HepG2 (cell line): Measurements from ENCODE around the gene PTGIS. TPM values are rescaled to one million over a fixed set of nuclear protein-coding genes. Genes with fewer than 3 reads are reported as not detected.

Experiments used
- CREM ChIP-seq, 2 experiments: sonication (generic) in 1 of 2; formaldehyde crosslinking in 1 of 2; IDR thresholded peaks; 2 replicates each; pipeline versions ENCODE4 v1.4.0 to v1.6.1; 2016 to 2020; ENCODE audit warnings: antibody characterized with exemption in 1 of 2, mild to moderate bottlenecking in 1 of 2, missing genetic modification reagents in 1 of 2
- EZH2 ChIP-seq: conservative IDR thresholded peaks from 2 replicates; pipeline ENCODE4 v1.6.1; 2012; ENCODE audit warnings: mild to moderate bottlenecking, low read depth, low read length, moderate library complexity
- FOXJ3 ChIP-seq: sonication (generic); formaldehyde crosslinking; IDR thresholded peaks from 2 replicates; pipeline ENCODE4 v1.4.0; 2020; ENCODE audit warnings: missing genetic modification reagents, mild to moderate bottlenecking, borderline replicate concordance
- HNRNPL ChIP-seq: fragments of 200-400 bp; formaldehyde crosslinking; IDR thresholded peaks from 2 replicates; pipeline ENCODE4 v1.6.1; 2017; ENCODE audit warnings: mild to moderate bottlenecking, low read depth, low read length
- HOXA5 ChIP-seq: sonication (generic); formaldehyde crosslinking; IDR thresholded peaks from 2 replicates; pipeline ENCODE4 v1.4.0; 2020; ENCODE audit warnings: missing genetic modification reagents
- KLF6 ChIP-seq: IDR thresholded peaks from 2 replicates; pipeline ENCODE4 v1.8.0; 2016; ENCODE audit warnings: missing biosample characterization, missing genetic modification reagents
- MAFG ChIP-seq: sonication (generic); formaldehyde crosslinking; IDR thresholded peaks from 2 replicates; pipeline ENCODE4 v1.5.1; 2020; ENCODE audit warnings: mild to moderate bottlenecking, missing genetic modification reagents
- MXI1 ChIP-seq: IDR thresholded peaks from 3 replicates; pipeline ENCODE4 v1.6.1; 2012; ENCODE audit warnings: low read depth, low read length, inconsistent platforms, borderline replicate concordance
- RAD51 ChIP-seq: fragments of 450-650 bp; IDR thresholded peaks from 2 replicates; pipeline ENCODE4 v1.6.1; 2016; ENCODE audit warnings: borderline replicate concordance
- RBFOX2 ChIP-seq: fragments of 200-400 bp; formaldehyde crosslinking; IDR thresholded peaks from 2 replicates; pipeline ENCODE4 v1.6.1; 2017; ENCODE audit warnings: low read depth, mild to moderate bottlenecking, low read length
- RBM39 ChIP-seq: fragments of 200-400 bp; formaldehyde crosslinking; IDR thresholded peaks from one replicate; pipeline ENCODE4 v1.6.1; 2018; ENCODE audit warnings: antibody characterized with exemption, mild to moderate bottlenecking, low read depth, low read length; ENCODE audit not compliant: poor library complexity, severe bottlenecking
- SIN3A ChIP-seq: IDR thresholded peaks from 2 replicates; pipeline ENCODE4 v1.6.1; 2011; ENCODE audit warnings: low read depth, mild to moderate bottlenecking, control low read depth, low read length, borderline replicate concordance
- SMAD1 ChIP-seq: sonication (generic); formaldehyde crosslinking; IDR thresholded peaks from 2 replicates; pipeline ENCODE4 v1.4.0; 2020; ENCODE audit warnings: missing genetic modification reagents, low read depth, mild to moderate bottlenecking, borderline replicate concordance
- SOX13 ChIP-seq, 3 experiments: fragments of 450-650 bp in 1 of 3; sonication (generic) in 1 of 3; formaldehyde crosslinking in 1 of 3; IDR thresholded peaks in 2 of 3; conservative IDR thresholded peaks in 1 of 3; 2 replicates each; pipeline versions ENCODE4 v1.5.0 to v1.6.1; 2016 to 2020; ENCODE audit warnings: antibody characterized with exemption in 1 of 3, mild to moderate bottlenecking in 1 of 3, missing compliant biosample characterization in 1 of 3, missing genetic modification reagents in 1 of 3, moderate library complexity in 1 of 3
- XBP1 ChIP-seq: sonication (generic); formaldehyde crosslinking; IDR thresholded peaks from 2 replicates; pipeline ENCODE4 v1.5.0; 2020; ENCODE audit warnings: missing genetic modification reagents
- ZBTB21 ChIP-seq: sonication (generic); formaldehyde crosslinking; IDR thresholded peaks from 2 replicates; pipeline ENCODE4 v1.4.0; 2020; ENCODE audit warnings: missing genetic modification reagents
- ZFP62 ChIP-seq: sonication (generic); formaldehyde crosslinking; IDR thresholded peaks from 2 replicates; pipeline ENCODE4 v1.4.0; 2020; ENCODE audit warnings: missing genetic modification reagents
- ZNF160 ChIP-seq: sonication (generic); formaldehyde crosslinking; IDR thresholded peaks from 2 replicates; pipeline ENCODE4 v1.8.0; 2022; ENCODE audit warnings: mild to moderate bottlenecking, inconsistent platforms, missing genetic modification reagents
- ZNF234 ChIP-seq: sonication (generic); formaldehyde crosslinking; conservative IDR thresholded peaks from 2 replicates; pipeline ENCODE4 v1.5.1; 2020; ENCODE audit warnings: mild to moderate bottlenecking, missing genetic modification reagents
- ZNF263 ChIP-seq: sonication (generic); formaldehyde crosslinking; IDR thresholded peaks from 2 replicates; pipeline ENCODE4 v1.4.0; 2020; ENCODE audit warnings: missing genetic modification reagents
- ZNF292 ChIP-seq: sonication (generic); formaldehyde crosslinking; IDR thresholded peaks from 2 replicates; pipeline ENCODE4 v1.8.1; 2022; ENCODE audit warnings: mild to moderate bottlenecking, low read depth, missing genetic modification reagents, borderline replicate concordance
- ZNF572 ChIP-seq: sonication (generic); formaldehyde crosslinking; IDR thresholded peaks from 2 replicates; pipeline ENCODE4 v1.5.1; 2020; ENCODE audit warnings: mild to moderate bottlenecking, missing genetic modification reagents
- ZNF646 ChIP-seq: sonication (generic); formaldehyde crosslinking; IDR thresholded peaks from 2 replicates; pipeline ENCODE4 v1.9.0; 2021; ENCODE audit warnings: mild to moderate bottlenecking, missing genetic modification reagents
- ZNF879 ChIP-seq: sonication (generic); formaldehyde crosslinking; IDR thresholded peaks from 2 replicates; pipeline ENCODE4 v1.8.1; 2023; ENCODE audit warnings: missing genetic modification reagents
- polyA plus RNA-seq, 8 experiments: library from polyadenylated mRNA; depleted of rRNA in 3 of 8; stranded (reverse) in 7 of 8; unstranded in 1 of 8; fragments of >200 nt; fragmentation: Illumina TruSeq in 4 of 8; extraction: Trizol in 4 of 8; gene quantifications; 2 replicates each; pipeline versions ENCODE4 v1.2.1 to v1.2.3, GENCODE V29; 2011 to 2016; ENCODE audit warnings: low read depth in 4 of 8, missing spikeins in 1 of 8, mixed read lengths in 1 of 8; ENCODE audit not compliant: insufficient read depth in 1 of 8
- total RNA-seq, 5 experiments: library from RNA; depleted of rRNA; stranded (reverse); fragments of >200 nt; fragmentation: Illumina TruSeq; extraction: Trizol; gene quantifications; 2 replicates each; pipeline ENCODE4 v1.2.3, GENCODE V29; 2016; ENCODE audit warnings: low read depth in 1 of 5

Gene PTGIS
- total and polyA plus RNA-seq, 2 of the 13 experiments (the other 11 are each of a cell fraction or from before 2014, with no cell fraction given): not detected

DNA sequence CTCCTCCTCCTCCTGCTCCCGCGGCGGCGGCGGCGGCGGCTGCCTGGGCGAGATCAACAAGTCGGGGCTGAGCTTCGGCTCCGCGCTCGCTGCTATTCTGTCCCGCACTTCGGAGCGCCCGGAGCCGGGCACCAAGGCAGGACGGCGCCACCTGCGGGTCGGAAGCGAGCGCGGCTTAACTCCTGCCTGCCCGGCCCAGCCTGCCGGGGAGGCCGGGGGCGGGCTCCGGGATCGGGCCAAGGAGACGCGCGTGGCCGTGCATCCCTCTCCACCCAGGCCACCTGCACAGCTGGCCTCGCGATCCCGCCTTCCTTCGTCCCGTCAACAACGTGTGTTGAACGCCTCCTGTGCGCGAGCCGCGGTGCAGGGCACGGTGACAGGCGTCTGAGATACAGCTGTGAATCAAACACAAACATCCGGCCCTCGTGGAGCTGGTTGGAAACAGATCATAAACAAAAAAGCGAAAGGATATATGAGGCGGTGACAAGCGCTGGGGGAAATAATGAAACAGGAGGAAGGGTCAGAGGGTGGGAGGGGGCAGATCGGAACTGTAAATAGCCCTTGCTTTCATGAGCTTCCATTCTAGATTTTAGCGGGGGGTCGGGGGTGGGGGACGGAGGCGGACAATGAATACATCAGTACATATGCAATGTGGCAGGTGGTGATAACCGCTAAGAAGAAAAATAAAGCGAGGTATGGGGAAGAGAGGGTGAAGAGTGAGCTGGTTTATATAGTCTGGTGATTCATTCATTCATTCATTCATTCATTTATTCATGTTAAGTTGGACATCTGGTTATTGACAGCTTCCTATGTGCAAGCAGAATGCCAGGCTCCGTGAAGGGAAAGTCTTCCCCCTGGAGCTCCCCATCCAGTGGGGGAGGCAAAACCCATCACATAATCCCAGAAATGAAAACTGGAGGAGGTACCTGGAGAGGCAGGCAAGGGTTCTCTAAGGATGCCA, 83.5 kb downstream of the PTGIS start (continued):
- no peak for TF ChIP-seq ZNF646 (CRISPR knock-in tag)
- no peak for TF ChIP-seq SOX13 (IDR thresholded peaks at IDR 0.05)
- TF ChIP-seq SOX13 (CRISPR knock-in tag; conservative IDR thresholded peaks at IDR 0.05 in 1 of 2, IDR thresholded peaks at IDR 0.05 in 1 of 2): peak in 1 of 2 experiments; percentile 25; a peak in 1 of 4 replicates
- no peak for TF ChIP-seq FOXJ3
- 0 out of 2 replicates have a peak, but pooled peaks have one; percentile 25 for TF ChIP-seq ZNF879 (CRISPR knock-in tag)
- no peak for TF ChIP-seq RBFOX2
- TF ChIP-seq CREM (IDR thresholded peaks at IDR 0.05): no peak
- TF ChIP-seq CREM (CRISPR knock-in tag; IDR thresholded peaks at IDR 0.05): no peak
- TF ChIP-seq ZNF572 (CRISPR knock-in tag): peak; percentile 77; the same call in 1 of the 2 replicates
- no peak for TF ChIP-seq MAFG (CRISPR knock-in tag)
- TF ChIP-seq ZFP62: no peak
- no peak for TF ChIP-seq XBP1 (CRISPR knock-in tag)
- TF ChIP-seq ZNF263 (CRISPR knock-in tag): peak; percentile 66; the same call in 1 of the 2 replicates
- TF ChIP-seq KLF6 (CRISPR knock-in tag): 0 out of 2 replicates have a peak, but pooled peaks have one; percentile 36
- no peak for TF ChIP-seq SIN3A
- TF ChIP-seq HNRNPL: no peak
- no peak; the same call in 2 of the 3 replicates for TF ChIP-seq MXI1
- peak; percentile 20; the same call in 1 of the 2 replicates for TF ChIP-seq HOXA5 (CRISPR knock-in tag)
- no peak for TF ChIP-seq RAD51
- TF ChIP-seq ZNF160: no peak
- no peak for TF ChIP-seq ZNF234
- no peak for TF ChIP-seq ZNF292 (CRISPR knock-in tag)
- no peak for TF ChIP-seq ZBTB21 (CRISPR knock-in tag)
- TF ChIP-seq SMAD1 (CRISPR knock-in tag): peak; percentile 82; the same call in 1 of the 2 replicates
- peak; percentile 78 for TF ChIP-seq RBM39
- no peak for TF ChIP-seq EZH2
